Measurements from ENCODE around the gene INPPL1. TPM values are rescaled to one million over a fixed set of nuclear protein-coding genes. Genes with fewer than 3 reads are reported as not detected.
"Not testable (repeated sequence)": the region's sequence is repeated elsewhere in the genome, so short reads cannot be mapped to it uniquely, and the experiment has no call there.

The INPPL1 gene
- total and polyA plus RNA-seq, 4 donors: 66.3 to 199 (median 91.6) TPM

- no peak for ATAC-seq (ENCODE audit: insufficient read depth, low FRiP score)
- Histone ChIP-seq H3K27ac (ENCODE audit: low read depth in 1 of 2, low read length in 1 of 2) (no peak overlapping the region), H3K27me3 (ENCODE audit: control insufficient read depth in 3 of 3, insufficient read depth in 3 of 3, low read length in 2 of 3) (no peaks in the 10 kb centered on the region), H3K4me1 (ENCODE audit: control insufficient read depth in 5 of 5, insufficient read depth in 5 of 5, low read length in 5 of 5) (peaks cover 0 to 7% (median 2%) of the 10 kb centered on the region in 5 donors), H3K9ac (ENCODE audit: insufficient read depth in 1 of 2, low read length in 2 of 2) (no peak overlapping the region), H3K4me3 (no peak overlapping the region), H3K9me3 (ENCODE audit: control insufficient read depth in 4 of 4, insufficient read depth in 3 of 4, low read length in 3 of 4) (no peaks in the 10 kb centered on the region), H3K36me3 (ENCODE audit: control insufficient read depth in 4 of 4, insufficient read depth in 4 of 4, low read length in 4 of 4) (no peaks in the 10 kb centered on the region)
- no peak for TF ChIP-seq CTCF (IDR thresholded peaks at IDR 0.05; ENCODE audit: control extremely low read depth, extremely low read depth)
- WGBS, 2 donors: 90 to 92% methylated on average over 12 of the region's 12 CpGs
- DNase-seq: no peak
These were observed 28.9 kb upstream of the INPPL1 start for GRCh38 chr11:72195518-72196270.

- H3K27ac ChIP-seq (ENCODE audit: low read depth in 1 of 2, low read length in 1 of 2); DNase-seq; H3K36me3 ChIP-seq (ENCODE audit: control insufficient read depth in 4 of 4, insufficient read depth in 4 of 4, low read length in 4 of 4); H3K4me1 ChIP-seq (ENCODE audit: control insufficient read depth in 5 of 5, insufficient read depth in 5 of 5, low read length in 5 of 5); H3K9ac ChIP-seq (ENCODE audit: insufficient read depth in 1 of 2, low read length in 2 of 2); H3K27me3 ChIP-seq (ENCODE audit: control insufficient read depth in 3 of 3, insufficient read depth in 3 of 3, low read length in 2 of 3); ATAC-seq (ENCODE audit: insufficient read depth, low FRiP score); H3K4me3 ChIP-seq; H3K9me3 ChIP-seq (ENCODE audit: control insufficient read depth in 4 of 4, insufficient read depth in 3 of 4, low read length in 3 of 4): not testable (repeated sequence)
- WGBS, 2 donors: 90 to 96% methylated on average over 41 to 42 of the region's 43 CpGs
These were observed 23.1 kb upstream of the INPPL1 start for GRCh38 chr11:72201445-72201844.

GRCh38 chr11:72202571-72202970, 22.0 kb upstream of the INPPL1 start:
- Histone ChIP-seq H3K9me3 (ENCODE audit: control insufficient read depth in 4 of 4, insufficient read depth in 3 of 4, low read length in 3 of 4) (no peaks in the 10 kb centered on the region), H3K9ac (ENCODE audit: insufficient read depth in 1 of 2, low read length in 2 of 2) (no peak overlapping the region), H3K4me3 (no peak overlapping the region), H3K27ac (ENCODE audit: low read depth in 1 of 2, low read length in 1 of 2) (no peak overlapping the region), H3K27me3 (ENCODE audit: control insufficient read depth in 3 of 3, insufficient read depth in 3 of 3, low read length in 2 of 3) (no peaks in the 10 kb centered on the region), H3K36me3 (ENCODE audit: control insufficient read depth in 4 of 4, insufficient read depth in 4 of 4, low read length in 4 of 4) (no peaks in the 10 kb centered on the region), H3K4me1 (ENCODE audit: control insufficient read depth in 5 of 5, insufficient read depth in 5 of 5, low read length in 5 of 5) (no peaks in the 10 kb centered on the region)
- no peak for TF ChIP-seq CTCF (IDR thresholded peaks at IDR 0.05; ENCODE audit: control extremely low read depth, extremely low read depth)
- DNase-seq (no peak), ATAC-seq (ENCODE audit: insufficient read depth, low FRiP score) (no peak)
- 95 to 97% methylated on average over 6 of the region's 6 CpGs for WGBS, 2 donors

- no peak for ATAC-seq (ENCODE audit: insufficient read depth, low FRiP score)
- no peak for DNase-seq
- 69 to 71% methylated on average over 2 of the region's 2 CpGs for WGBS, 2 donors
These were observed 21.4 kb upstream of the INPPL1 start for GRCh38 chr11:72203163-72203562.

More at GRCh38 chr11:72203163-72203562, 21.4 kb upstream of the INPPL1 start:
- H3K9ac ChIP-seq (ENCODE audit: insufficient read depth in 1 of 2, low read length in 2 of 2): no peak overlapping the region
- no peaks in the 10 kb centered on the region for H3K9me3 ChIP-seq (ENCODE audit: control insufficient read depth in 4 of 4, insufficient read depth in 3 of 4, low read length in 3 of 4)
- no peak for TF ChIP-seq CTCF (IDR thresholded peaks at IDR 0.05; ENCODE audit: control extremely low read depth, extremely low read depth)
- H3K27ac ChIP-seq (ENCODE audit: low read depth in 1 of 2, low read length in 1 of 2): no peak overlapping the region
- no peaks in the 10 kb centered on the region for H3K27me3 ChIP-seq (ENCODE audit: control insufficient read depth in 3 of 3, insufficient read depth in 3 of 3, low read length in 2 of 3)
- H3K4me1 ChIP-seq (ENCODE audit: control insufficient read depth in 5 of 5, insufficient read depth in 5 of 5, low read length in 5 of 5): no peaks in the 10 kb centered on the region
- H3K4me3 ChIP-seq: no peak overlapping the region
- H3K36me3 ChIP-seq (ENCODE audit: control insufficient read depth in 4 of 4, insufficient read depth in 4 of 4, low read length in 4 of 4): no peaks in the 10 kb centered on the region

Data from lung (tissue), 12 donors.